OCI-LY1 (cell line): ENCODE measurements around the gene PNLIPRP2.

Experiments
- H2AFZ ChIP-seq: fragments of 200-600 bp; sonication (generic), shearing (Covaris generic); 2 replicates; pipeline ENCODE4 v1.6.0; 2014; ENCODE audit warnings: antibody characterized with exemption, mild to moderate bottlenecking, low read length
- H3F3A ChIP-seq: fragments of 200-600 bp; sonication (generic), shearing (Covaris generic); 2 replicates; pipeline ENCODE4 v1.6.0; 2014; ENCODE audit warnings: mild to moderate bottlenecking, antibody characterized with exemption, low read length, moderate library complexity; ENCODE audit not compliant: insufficient read depth
- H3K27ac ChIP-seq: fragments of 200-600 bp; sonication (generic); 2 replicates; pipeline ENCODE4 v1.5.1; 2014; ENCODE audit warnings: low read length, mixed run types, mild to moderate bottlenecking, low read depth; ENCODE audit not compliant: poor library complexity, severe bottlenecking
- H3K27me3 ChIP-seq: fragments of 200-600 bp; sonication (generic); 2 replicates; pipeline ENCODE4 v1.6.0; 2014; ENCODE audit warnings: antibody characterized with exemption, mild to moderate bottlenecking, low read length, moderate library complexity; ENCODE audit not compliant: insufficient read depth
- H3K36me3 ChIP-seq: fragments of 200-600 bp; sonication (generic); 2 replicates; pipeline ENCODE4 v1.6.1; 2014; ENCODE audit warnings: mild to moderate bottlenecking, antibody characterized with exemption, low read length, moderate library complexity, mixed read lengths; ENCODE audit not compliant: insufficient read depth
- H3K4me1 ChIP-seq: fragments of 200-600 bp; sonication (generic); 2 replicates; pipeline ENCODE4 v1.5.1; 2014; ENCODE audit warnings: mild to moderate bottlenecking, low read length, moderate library complexity; ENCODE audit not compliant: insufficient read depth, severe bottlenecking
- H3K4me2 ChIP-seq: fragments of 200-600 bp; sonication (generic), shearing (Covaris generic); 2 replicates; pipeline ENCODE4 v1.6.1; 2014; ENCODE audit warnings: low read length
- H3K4me3 ChIP-seq: fragments of 200-600 bp; sonication (generic); 2 replicates; pipeline ENCODE4 v1.5.1; 2014; ENCODE audit warnings: low read length, low read depth, mild to moderate bottlenecking, mixed read lengths; ENCODE audit not compliant: poor library complexity, severe bottlenecking
- H3K79me2 ChIP-seq: fragments of 200-600 bp; shearing (Covaris generic); 2 replicates; pipeline ENCODE4 v1.6.1; 2016; ENCODE audit warnings: mixed run types, low read length, mixed read lengths; ENCODE audit not compliant: insufficient read depth
- H3K9ac ChIP-seq: fragments of 200-600 bp; sonication (generic), shearing (Covaris generic); 2 replicates; pipeline ENCODE4 v1.6.1; 2014; ENCODE audit warnings: mild to moderate bottlenecking, low read length, mixed read lengths
- H3K9me2 ChIP-seq: fragments of 200-600 bp; sonication (generic), shearing (Covaris generic); 2 replicates; pipeline ENCODE4 v1.6.1; 2014; ENCODE audit warnings: low read depth, mild to moderate bottlenecking, low read length, mixed read lengths
- H3K9me3 ChIP-seq: fragments of 200-600 bp; shearing (Covaris generic); 2 replicates; pipeline ENCODE4 v1.6.1; 2014; ENCODE audit warnings: low read length, mixed read lengths
- H4K20me1 ChIP-seq: fragments of 200-600 bp; sonication (generic), shearing (Covaris generic); 2 replicates; pipeline ENCODE4 v1.6.0; 2016; ENCODE audit warnings: mild to moderate bottlenecking, low read length; ENCODE audit not compliant: insufficient read depth
- CTCF ChIP-seq: fragments of 200-600 bp; sonication (generic), shearing (Covaris generic); IDR thresholded peaks from 2 replicates; pipeline ENCODE4 v1.5.1; 2017; ENCODE audit warnings: mild to moderate bottlenecking, antibody characterized with exemption, low read length, moderate library complexity, mixed read lengths
- EZH2 ChIP-seq: fragments of 200-600 bp; sonication (generic), shearing (Covaris generic); IDR thresholded peaks from 2 replicates; pipeline ENCODE4 v1.8.0; 2017; ENCODE audit warnings: borderline replicate concordance, mixed run types, mild to moderate bottlenecking, antibody characterized with exemption, low read length, moderate library complexity, mixed read lengths

PNLIPRP2 gene

GRCh38 chr10:116687633-116688032 lies 66.9 kb downstream of the PNLIPRP2 start:
- no peaks in the 10 kb centered on the region for H4K20me1 ChIP-seq

GRCh38 chr10:116688241-116688711 lies 67.5 kb downstream of the PNLIPRP2 start:
- Histone ChIP-seq H3F3A (no peaks in the 10 kb centered on the region), H3K27me3 (no peaks in the 10 kb centered on the region), H3K36me3 (no peaks in the 10 kb centered on the region), H2AFZ (no peak overlapping the region), H3K9me2 (no peaks in the 10 kb centered on the region), H3K4me3 (no peak overlapping the region), H3K4me2 (no peak overlapping the region), H3K27ac (no peak overlapping the region), H4K20me1 (no peaks in the 10 kb centered on the region), H3K79me2 (no peaks in the 10 kb centered on the region), H3K4me1 (no peaks in the 10 kb centered on the region), H3K9ac (no peak overlapping the region), H3K9me3 (no peaks in the 10 kb centered on the region)
- no peak for TF ChIP-seq EZH2
- no peak for TF ChIP-seq CTCF

More at GRCh38 chr10:116687633-116688032, 66.9 kb downstream of the PNLIPRP2 start:
- Histone ChIP-seq H3K36me3 (no peaks in the 10 kb centered on the region), H3K4me2 (no peak overlapping the region), H3F3A (no peaks in the 10 kb centered on the region), H3K4me1 (no peaks in the 10 kb centered on the region), H3K4me3 (no peak overlapping the region), H3K27ac (no peak overlapping the region), H3K27me3 (no peaks in the 10 kb centered on the region), H3K79me2 (no peaks in the 10 kb centered on the region), H3K9me3 (no peaks in the 10 kb centered on the region), H3K9me2 (no peaks in the 10 kb centered on the region), H2AFZ (no peak overlapping the region), H3K9ac (no peak overlapping the region)
- TF ChIP-seq EZH2 (no peak), CTCF (no peak)

GRCh38 chr10:116688741-116689495 lies 68.2 kb downstream of the PNLIPRP2 start:
- H3K79me2 ChIP-seq = no peaks in the 10 kb centered on the region
- no peaks in the 10 kb centered on the region for H4K20me1 ChIP-seq
- H3K27me3 ChIP-seq = no peaks in the 10 kb centered on the region
- H2AFZ ChIP-seq = no peak overlapping the region
- TF ChIP-seq CTCF (no peak), EZH2 (no peak)
- H3K4me2 ChIP-seq = no peak overlapping the region
- H3K36me3 ChIP-seq = no peaks in the 10 kb centered on the region
- no peak overlapping the region for H3K4me3 ChIP-seq
- no peak overlapping the region for H3K27ac ChIP-seq
- H3K4me1 ChIP-seq = no peaks in the 10 kb centered on the region
- H3K9me3 ChIP-seq = no peaks in the 10 kb centered on the region
- H3K9ac ChIP-seq = no peak overlapping the region
- H3K9me2 ChIP-seq = no peaks in the 10 kb centered on the region
- H3F3A ChIP-seq = no peaks in the 10 kb centered on the region
